ENCODE measurements around the gene SLC18A2. TPM values are rescaled to one million over a fixed set of nuclear protein-coding genes. Genes with fewer than 3 reads are reported as not detected.

SLC18A2 gene
- total and polyA plus RNA-seq, 2 of the 8 experiments (the other 6 are each of a cell fraction or from before 2014, with no cell fraction given), result 6.5 to 7.0 TPM

GRCh38 chr10:117300671-117301070, 59.8 kb downstream of the SLC18A2 start:
- CTCF ChIA-PET (ENCODE audit: partially characterized antibody), result interaction anchor here (1.1 to 1.6 kb wide), 3 partner anchors 13 to 84 kb away, joined by 3 to 4 read pairs (median 4); no protein-coding TSS in a partner anchor
- no peak overlapping the region for H2BK5ac ChIP-seq (ENCODE audit: low read depth, low read length)
- 100% methylated on average over 1 of the region's 1 CpG; no CpG with 5 or more reads in 1 of the 2 experiments for WGBS, 2 experiments (ENCODE audit: extremely low coverage in 1 of 2, insufficient coverage in 1 of 2, insufficient read length in 1 of 2, insufficient replicate concordance in 2 of 2, low coverage in 1 of 2, low lambda C conversion rate in 2 of 2, missing lambda C conversion rate in 1 of 2)
- no peak overlapping the region for H4K5ac ChIP-seq (ENCODE audit: insufficient read length, low read depth, low read length)
- no peak overlapping the region for H2BK15ac ChIP-seq (ENCODE audit: low read length)
- peaks cover 6 to 13% of the 10 kb centered on the region in 2 experiments; a peak in 2 of 4 replicates for H3K9me3 ChIP-seq (ENCODE audit: insufficient read depth in 2 of 2, low read depth in 1 of 2, low read length in 1 of 2)
- FAIRE-seq (no peak), DNase-seq (ENCODE audit: low read depth in 1 of 2, low spot score in 2 of 2) (no peak)
- no peak overlapping the region for H4K91ac ChIP-seq (replicated peaks; ENCODE audit: insufficient read length, low read length)
- no peak overlapping the region for H2AFZ ChIP-seq (ENCODE audit: low read length)
- POLR2A ChIA-PET (ENCODE audit: partially characterized antibody), result interaction anchor here (0.6 kb wide), 1 partner anchor 1878 kb away, joined by 3 read pairs; the partner anchor contains the start of gene PRDX3
- no peak overlapping the region for H2BK12ac ChIP-seq (ENCODE audit: low read depth, low read length)
- no peak overlapping the region for H3K56ac ChIP-seq (replicated peaks; ENCODE audit: insufficient read length, low read depth, low read length)
- H4K8ac ChIP-seq (ENCODE audit: extremely low read depth, insufficient read depth, low read length), result no peak overlapping the region
- H2BK20ac ChIP-seq (ENCODE audit: low read length), result no peak overlapping the region
- H3K4ac ChIP-seq (replicated peaks; ENCODE audit: insufficient read length, low read depth, low read length), result no peak overlapping the region
- no peak overlapping the region for H3K9ac ChIP-seq (replicated peaks in 1 of 4; ENCODE audit: extremely low read depth in 1 of 4, low read depth in 3 of 4, low read length in 3 of 4)
- H3K27ac ChIP-seq (ENCODE audit: low read depth, low read length), result no peak overlapping the region
- H3K23me2 ChIP-seq (ENCODE audit: low read depth, low read length), result no peaks in the 10 kb centered on the region
- H2BK120ac ChIP-seq (replicated peaks; ENCODE audit: low read depth, low read length), result no peak overlapping the region
- H3K14ac ChIP-seq (ENCODE audit: insufficient read length), result no peak overlapping the region
- H4K20me1 ChIP-seq (replicated peaks in 1 of 2; ENCODE audit: control insufficient read depth in 1 of 2, insufficient read depth in 2 of 2, low read length in 2 of 2), result no peaks in the 10 kb centered on the region
- H3K23ac ChIP-seq (ENCODE audit: insufficient read length), result no peak overlapping the region
- no peak overlapping the region for H3K4me3 ChIP-seq (ENCODE audit: extremely low read depth in 1 of 4, insufficient read depth in 2 of 4, low read depth in 3 of 4, low read length in 4 of 4)
- no peaks in the 10 kb centered on the region for H3K79me1 ChIP-seq (ENCODE audit: low read depth, low read length)
- no peaks in the 10 kb centered on the region for H3K4me1 ChIP-seq (replicated peaks in 1 of 4; ENCODE audit: control insufficient read depth in 3 of 4, insufficient read depth in 4 of 4, low read length in 3 of 4)
- H3K18ac ChIP-seq (ENCODE audit: extremely low read depth, low read length), result no peak overlapping the region
- H2AK5ac ChIP-seq (ENCODE audit: low read depth, low read length), result no peak overlapping the region
- peaks cover 0 to 7% of the 10 kb centered on the region in 2 experiments; a peak in 2 of 4 replicates for H3K79me2 ChIP-seq (ENCODE audit: control insufficient read depth in 1 of 2, insufficient read depth in 2 of 2, low read length in 2 of 2)
- peaks cover 0 to 7% (median 0%) of the 10 kb centered on the region in 4 experiments; a peak in 1 of 8 replicates for H3K36me3 ChIP-seq (ENCODE audit: control insufficient read depth in 2 of 4, insufficient read depth in 4 of 4, low read length in 3 of 4)
- H3K4me2 ChIP-seq (ENCODE audit: insufficient read depth in 1 of 2, low read depth in 2 of 2, low read length in 2 of 2), result no peak overlapping the region
- H3K27me3 ChIP-seq (replicated peaks in 1 of 4; ENCODE audit: control insufficient read depth in 3 of 4, extremely low read depth in 1 of 4, insufficient read depth in 3 of 4, low read length in 3 of 4), result no peaks in the 10 kb centered on the region
- TF ChIP-seq MAX (IDR thresholded peaks at IDR 0.05), result no peak
